NCI-H2196 treated with DMSO at 0.1 percent for 48 hours (cell line): Measurements from ENCODE around the gene BAIAP2L2.
"Not testable (repeated sequence)": the region's sequence is repeated elsewhere in the genome, so short reads cannot be mapped to it uniquely, and the experiment has no call there.

Experiments used
- DNase-seq: peaks from one replicate; lab custom pipeline; 2025; ENCODE audit not compliant: unreplicated experiment; lab: John Stamatoyannopoulos, UW

Gene BAIAP2L2

DNA sequence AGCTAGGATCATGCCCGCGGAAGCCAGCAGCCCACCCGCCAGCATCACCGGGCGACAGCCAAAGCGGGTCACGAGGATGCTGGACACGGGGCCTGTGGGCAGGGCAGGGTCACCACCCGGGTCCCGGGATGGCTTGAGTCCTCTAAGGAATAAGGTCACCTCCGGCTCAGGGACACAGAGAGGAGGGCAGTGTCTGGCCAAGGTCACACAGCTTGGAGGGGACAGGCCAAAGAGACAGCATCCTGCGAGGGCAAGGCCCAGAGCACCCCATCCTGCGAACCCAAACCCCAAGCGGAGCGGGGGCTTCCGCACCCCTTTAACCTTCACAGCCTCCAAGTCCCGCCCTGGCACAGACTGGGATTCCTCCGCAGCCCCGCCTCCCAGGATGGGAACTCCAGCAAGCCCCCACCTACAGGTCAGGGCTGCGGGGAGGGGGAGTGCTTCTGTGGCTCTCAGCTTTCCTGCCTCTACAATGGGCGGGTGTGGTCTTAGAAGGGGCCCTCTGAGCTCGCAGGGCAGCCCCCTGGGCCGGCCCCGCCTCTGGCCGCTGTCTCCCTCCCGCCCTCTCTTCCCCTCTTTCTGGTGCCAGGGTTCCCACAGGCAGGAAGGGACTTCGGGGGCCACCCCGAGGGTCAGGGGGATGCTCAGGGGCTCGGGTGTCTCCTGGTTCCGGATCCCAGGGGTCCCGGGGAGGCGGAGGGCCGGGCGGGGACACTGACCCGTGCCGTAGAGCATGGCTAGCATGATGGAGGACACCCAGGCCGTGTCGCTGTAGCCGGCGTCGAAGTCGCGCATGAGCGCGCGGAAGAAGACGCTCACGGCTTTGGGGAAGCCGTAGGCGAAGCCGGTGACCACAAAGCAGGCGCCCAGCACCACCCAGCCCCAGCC is 28.3 kb downstream of the BAIAP2L2 start:
- DNase-seq, result no peak

GRCh38 chr22:38081636-38081940 is 28.9 kb downstream of the BAIAP2L2 start:
- no peak for DNase-seq

DNA sequence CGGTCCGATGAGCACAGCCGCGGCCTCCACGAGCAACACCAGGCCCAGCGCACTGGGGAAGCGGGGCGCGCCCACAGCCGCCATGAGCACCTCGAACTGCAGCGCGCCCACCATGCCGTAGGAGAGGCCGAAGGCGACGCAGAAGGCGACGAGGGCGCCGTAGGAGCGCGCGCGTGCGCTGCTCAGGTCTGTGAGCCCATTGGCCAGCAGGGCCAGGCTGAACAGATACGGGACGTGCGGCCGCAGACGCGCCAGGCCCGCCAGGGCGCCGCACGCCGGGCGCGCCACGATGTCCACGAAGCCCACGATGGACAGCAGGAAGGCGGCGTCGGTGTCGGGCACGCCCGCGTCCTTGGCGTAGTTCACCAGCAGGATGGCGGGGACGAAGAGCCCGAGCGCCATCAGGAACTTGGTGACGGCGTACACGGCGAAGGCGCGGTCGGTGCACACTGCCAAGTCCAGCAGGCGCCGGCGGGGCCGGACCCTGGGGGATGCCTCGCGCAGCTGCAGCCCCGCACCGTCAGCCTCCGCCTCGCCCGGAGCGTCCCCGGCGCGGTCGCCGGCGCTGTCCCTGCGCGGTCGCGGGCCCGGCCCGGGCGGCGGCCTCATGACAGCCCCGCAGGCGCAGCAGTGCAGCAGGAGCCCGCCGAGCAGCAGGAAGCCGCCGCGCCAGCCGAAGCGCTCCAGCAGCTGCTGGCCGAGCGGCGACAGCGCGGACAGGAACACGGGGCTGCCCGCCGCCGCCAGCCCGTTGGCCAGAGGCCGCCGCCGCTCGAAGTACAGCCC is 29.4 kb downstream of the BAIAP2L2 start:
- DNase-seq, result no peak

- no peak for DNase-seq
Measured at GRCh38 chr22:38080474-38080849, 30.0 kb downstream of the BAIAP2L2 start.

GRCh38 chr22:38079804-38080203 is 30.7 kb downstream of the BAIAP2L2 start:
- no peak for DNase-seq

DNA sequence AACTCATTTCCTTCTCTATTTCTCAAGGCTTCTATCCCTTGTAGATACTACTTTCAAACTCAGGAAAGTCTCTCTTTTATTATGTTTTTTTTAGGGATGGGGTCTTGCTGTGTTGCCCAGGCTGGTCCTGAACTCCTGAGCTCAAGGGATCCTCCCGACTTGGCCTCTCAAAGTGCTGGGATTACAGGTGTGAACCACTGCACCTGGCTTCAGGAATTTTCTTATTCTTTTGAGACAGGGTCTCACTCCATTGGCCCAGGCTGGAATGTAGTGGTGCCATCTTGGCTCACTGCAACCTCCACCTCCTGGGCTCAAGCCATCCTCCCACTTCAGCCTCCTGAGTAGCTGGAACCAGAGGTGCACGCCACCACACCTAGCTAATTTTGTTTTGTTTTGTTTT is 31.3 kb downstream of the BAIAP2L2 start:
- DNase-seq, result not testable (repeated sequence)

DNA sequence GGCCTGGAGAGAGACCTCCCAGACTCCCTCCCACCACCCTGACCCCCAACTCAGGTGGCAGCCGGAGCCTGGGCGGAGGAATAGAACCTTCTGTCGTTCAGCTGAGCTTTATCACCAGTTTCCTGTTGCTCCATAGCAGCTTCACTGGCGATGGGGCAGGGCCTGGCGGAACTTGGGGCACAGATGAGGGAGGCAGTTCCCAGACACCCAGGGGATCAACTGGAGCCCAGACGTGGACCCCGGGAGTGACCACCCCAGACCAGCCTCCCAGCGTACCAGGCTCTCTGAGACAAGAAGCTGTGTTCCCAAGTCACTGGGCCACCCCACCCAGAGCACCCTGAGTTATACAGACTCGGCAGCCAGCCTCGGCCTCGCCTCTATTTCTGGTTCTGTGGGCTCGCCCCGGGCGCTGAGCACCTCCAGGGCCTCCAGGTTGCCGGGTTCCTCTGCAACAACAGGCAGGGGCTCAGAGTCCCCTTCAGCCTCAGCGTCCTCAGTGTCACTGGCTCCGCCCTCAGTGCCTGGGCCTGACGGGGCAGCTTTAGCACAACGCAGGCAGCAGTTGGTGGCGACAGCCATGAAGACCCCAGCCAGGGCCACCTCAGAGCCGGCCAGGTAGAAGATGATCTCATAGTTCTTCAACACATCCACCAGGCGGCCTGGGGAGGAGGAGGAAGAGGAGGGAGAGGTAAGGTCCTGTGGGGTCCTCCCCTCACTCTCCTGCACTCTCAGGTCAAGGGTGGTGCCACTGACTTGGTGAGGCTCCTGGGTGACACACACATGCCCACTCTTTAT is 32.2 kb downstream of the BAIAP2L2 start:
- no peak for DNase-seq

DNA sequence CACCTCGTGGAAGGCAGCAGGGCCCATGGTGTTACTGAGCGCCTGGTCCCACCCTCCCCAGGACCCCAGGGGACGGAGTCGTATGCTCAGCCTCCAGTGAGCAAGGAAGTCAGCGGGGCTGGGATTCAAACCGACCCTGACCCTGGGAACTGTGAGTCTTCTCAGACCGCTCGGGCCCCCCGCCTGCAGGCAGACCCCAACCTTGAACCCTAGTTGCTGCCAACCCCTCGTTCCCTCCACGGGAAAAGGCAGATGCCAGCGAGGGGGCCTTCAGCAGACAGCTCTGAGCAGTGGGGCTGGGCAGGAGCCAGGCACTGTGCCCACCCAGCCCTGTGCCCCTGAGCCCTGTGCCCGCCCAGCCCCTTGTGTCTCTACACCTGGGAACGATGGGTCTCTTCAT is 32.9 kb downstream of the BAIAP2L2 start:
- no peak for DNase-seq

DNA sequence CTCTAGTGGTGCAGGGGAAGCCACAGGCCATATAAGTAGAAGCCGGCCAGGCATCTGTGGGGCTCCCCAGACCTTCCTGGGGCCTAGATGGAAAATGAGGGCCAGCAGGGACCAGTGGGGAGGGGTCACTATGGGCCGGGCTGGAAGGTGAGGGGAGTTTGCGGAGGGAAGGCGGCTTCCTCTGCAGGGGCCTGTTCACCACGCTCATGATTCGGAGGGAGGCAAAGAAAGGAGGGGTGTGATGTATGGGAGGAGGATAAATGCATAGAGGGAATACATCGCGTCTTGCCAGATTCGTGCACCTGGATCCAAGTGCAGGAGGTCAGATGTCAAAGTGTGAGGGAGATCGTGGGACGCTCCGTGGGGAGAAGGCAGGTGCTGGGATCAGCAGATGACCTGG is 33.4 kb downstream of the BAIAP2L2 start:
- DNase-seq, result no peak

GRCh38 chr22:38075961-38076360 is 34.5 kb downstream of the BAIAP2L2 start:
- DNase-seq, result no peak

- DNase-seq, result no peak
Measured at GRCh38 chr22:38075105-38075825, 35.2 kb downstream of the BAIAP2L2 start.

DNA sequence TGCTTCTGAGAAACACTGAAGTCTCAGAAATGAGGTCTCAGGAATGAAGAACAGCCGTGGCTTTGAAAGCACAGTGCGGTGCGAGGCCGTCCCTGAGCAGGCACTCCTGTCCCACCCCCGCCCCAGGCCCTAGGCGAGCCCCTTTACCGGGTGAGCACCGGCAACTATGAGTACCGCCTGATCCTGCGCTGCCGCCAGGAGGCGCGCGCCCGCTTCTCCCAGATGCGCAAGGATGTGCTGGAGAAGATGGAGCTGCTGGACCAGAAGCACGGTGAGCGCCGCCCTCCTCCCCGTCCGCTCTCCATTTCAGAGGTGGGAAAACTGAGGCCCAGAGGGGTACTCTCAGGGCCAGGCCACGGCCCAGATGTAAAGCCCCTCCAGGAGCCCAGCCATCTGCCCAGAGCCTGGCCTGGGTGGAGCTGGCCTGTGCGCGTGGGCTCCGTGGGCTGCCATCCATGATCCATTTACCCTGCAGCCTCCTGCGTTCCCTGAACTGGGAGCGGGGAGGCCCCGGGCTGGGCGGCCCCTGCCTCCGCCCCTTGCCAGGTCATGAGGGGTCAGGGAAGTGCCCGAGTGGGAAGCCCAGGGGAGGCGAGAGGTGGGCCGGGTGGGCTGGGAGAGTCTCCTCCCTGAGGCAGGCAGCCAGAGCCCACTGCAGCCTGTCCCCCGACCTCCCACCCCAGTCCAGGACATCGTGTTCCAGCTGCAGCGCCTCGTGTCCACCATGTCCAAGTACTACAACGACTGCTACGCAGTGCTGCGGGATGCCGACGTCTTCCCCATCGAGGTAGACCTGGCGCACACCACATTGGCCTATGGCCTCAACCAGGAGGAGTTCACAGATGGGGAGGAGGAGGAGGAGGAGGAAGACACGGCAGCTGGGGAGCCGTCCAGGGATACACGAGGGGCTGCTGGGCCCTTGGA is 36.0 kb downstream of the BAIAP2L2 start:
- DNase-seq, result no peak

DNA sequence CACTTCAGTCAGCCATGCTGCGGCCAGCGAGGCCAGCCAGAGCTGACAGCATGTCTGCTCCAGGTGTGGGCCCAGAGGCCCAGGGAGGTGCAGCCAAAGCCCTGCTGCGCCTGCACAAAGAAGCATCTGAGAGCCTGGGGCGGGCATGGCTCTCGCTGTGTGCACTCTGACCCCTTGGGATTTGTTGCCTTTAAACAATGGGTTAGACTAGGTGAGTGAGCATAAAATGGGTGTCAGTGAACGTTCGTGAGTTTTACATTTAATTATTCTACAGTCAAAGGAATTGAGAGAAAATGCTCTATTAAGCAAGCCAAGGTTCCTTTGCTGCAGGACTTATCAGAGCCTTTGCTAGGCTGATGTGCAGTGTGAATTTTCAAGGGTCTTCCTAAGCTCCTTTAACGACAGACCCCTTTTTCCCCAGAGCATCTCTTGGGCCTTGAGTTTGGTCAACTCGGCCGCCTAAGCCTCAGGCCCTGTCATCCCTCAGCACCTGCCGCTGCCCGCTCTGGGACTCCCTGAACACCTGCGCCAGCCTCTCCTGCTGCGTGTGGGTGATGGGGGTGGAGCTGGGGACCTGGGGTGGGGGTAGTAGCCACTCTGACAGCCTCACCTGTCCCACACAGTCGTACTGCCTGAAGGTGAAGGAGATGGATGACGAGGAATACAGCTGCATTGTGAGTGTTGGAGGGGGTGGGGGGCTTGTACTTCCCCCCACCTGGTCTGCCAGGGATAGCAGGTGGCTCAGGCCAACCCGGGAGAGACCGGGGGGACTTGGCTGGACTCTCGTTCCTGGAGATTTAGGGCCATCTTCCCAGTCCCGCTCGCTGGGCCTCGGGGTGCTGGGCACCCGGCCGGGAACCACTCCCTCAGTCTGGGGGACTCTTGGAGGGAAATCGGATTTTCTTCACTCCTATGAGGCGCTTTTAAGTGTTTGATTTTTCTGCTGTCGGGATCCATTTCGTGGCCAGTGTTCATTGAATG is 37.0 kb downstream of the BAIAP2L2 start:
- no peak for DNase-seq

DNA sequence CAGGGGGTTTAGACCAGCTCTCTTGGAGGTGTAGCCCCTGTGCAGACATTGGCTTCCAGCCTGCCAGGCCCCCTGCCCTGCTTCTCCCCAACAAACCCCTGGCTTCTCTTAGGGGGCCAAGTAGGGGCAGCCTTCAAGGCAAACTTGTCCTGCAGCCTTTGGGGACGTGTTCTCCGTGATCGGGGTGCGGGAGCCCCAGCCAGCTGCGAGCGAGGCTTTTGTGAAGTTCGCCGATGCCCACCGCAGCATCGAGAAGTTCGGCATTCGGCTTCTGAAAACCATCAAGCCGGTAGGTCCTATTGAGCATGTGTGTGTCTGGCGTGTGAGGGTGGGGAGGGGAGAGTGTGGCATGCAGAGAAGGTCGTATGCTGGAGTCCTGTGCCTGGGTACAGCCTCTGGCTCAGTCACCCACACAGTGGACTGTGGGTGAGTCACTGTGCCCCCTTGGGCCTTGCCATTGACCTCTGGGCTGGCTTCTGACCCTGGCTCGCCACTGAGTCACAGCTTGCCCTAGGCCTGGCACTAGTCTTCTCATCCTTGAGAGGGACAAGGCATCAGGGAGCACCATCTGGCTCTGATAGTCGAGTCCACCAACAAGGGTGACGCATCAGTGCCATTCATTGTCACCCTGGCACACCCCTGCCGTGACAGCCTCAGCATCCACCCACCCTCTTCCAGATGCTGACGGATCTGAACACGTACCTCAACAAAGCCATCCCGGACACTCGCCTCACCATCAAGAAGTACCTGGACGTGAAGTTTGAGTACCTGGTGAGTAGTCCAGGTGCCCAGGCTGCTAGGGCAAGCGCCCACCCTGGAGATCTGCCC is 37.9 kb downstream of the BAIAP2L2 start:
- DNase-seq, result no peak

GRCh38 chr22:38071421-38072321 is 38.8 kb downstream of the BAIAP2L2 start:
- no peak for DNase-seq

- DNase-seq, result no peak
Measured at GRCh38 chr22:38070250-38070921, 40.1 kb downstream of the BAIAP2L2 start.
